HFFc6 (cell line): Measurements from ENCODE around the gene MAD1L1. TPM values are rescaled to one million over a fixed set of nuclear protein-coding genes. Genes with fewer than 3 reads are reported as not detected.
"Not testable (repeated sequence)": the region's sequence is repeated elsewhere in the genome, so short reads cannot be mapped to it uniquely, and the experiment has no call there.

Source experiments
- DNase-seq: peaks from one replicate; pipeline ENCODE4 v3.0.0-alpha.2; 2018
- H3K27ac Mint-ChIP-seq: 2 replicates; pipeline ENCODE4 v1.8.0; 2020; ENCODE audit warnings: mild to moderate bottlenecking, mixed read lengths
- H3K27me3 Mint-ChIP-seq: 2 replicates; pipeline ENCODE4 v1.8.0; 2021; ENCODE audit warnings: mild to moderate bottlenecking, moderate library complexity, mixed read lengths; ENCODE audit not compliant: insufficient read depth
- H3K36me3 Mint-ChIP-seq: 2 replicates; pipeline ENCODE4 v1.8.0; 2021; ENCODE audit warnings: low read depth, mixed read lengths
- H3K4me1 Mint-ChIP-seq: 2 replicates; pipeline ENCODE4 v1.8.0; 2020; ENCODE audit warnings: low read depth, mixed read lengths
- H3K4me3 Mint-ChIP-seq: 2 replicates; pipeline ENCODE4 v1.8.0; 2020; ENCODE audit warnings: mild to moderate bottlenecking, moderate library complexity, mixed read lengths
- H3K9me3 Mint-ChIP-seq: 2 replicates; pipeline ENCODE4 v1.8.0; 2020; ENCODE audit warnings: mild to moderate bottlenecking, mixed read lengths
- total RNA-seq, 6 experiments: library from RNA; stranded (reverse); fragmentation: NEBNext Ultra II Directional; extraction: Animal tissue kit (Norgen Biotek cat#: 25700); gene quantifications; 2 replicates in 1 of 6; 3 replicates in 5 of 6; pipeline ENCODE4 v1.2.3, GENCODE V29; 2021
- TF ChIP-seq, protein P1 (sequence below): fragments of 200-600 bp; sonication (generic); IDR thresholded peaks from 2 replicates; pipeline ENCODE4 v1.5.0; 2021; ENCODE audit warnings: antibody characterized with exemption, mild to moderate bottlenecking

Gene MAD1L1
- total RNA-seq, 6 experiments from 2014 or later = 34.6 to 44.8 (median 40.2) TPM

DNA sequence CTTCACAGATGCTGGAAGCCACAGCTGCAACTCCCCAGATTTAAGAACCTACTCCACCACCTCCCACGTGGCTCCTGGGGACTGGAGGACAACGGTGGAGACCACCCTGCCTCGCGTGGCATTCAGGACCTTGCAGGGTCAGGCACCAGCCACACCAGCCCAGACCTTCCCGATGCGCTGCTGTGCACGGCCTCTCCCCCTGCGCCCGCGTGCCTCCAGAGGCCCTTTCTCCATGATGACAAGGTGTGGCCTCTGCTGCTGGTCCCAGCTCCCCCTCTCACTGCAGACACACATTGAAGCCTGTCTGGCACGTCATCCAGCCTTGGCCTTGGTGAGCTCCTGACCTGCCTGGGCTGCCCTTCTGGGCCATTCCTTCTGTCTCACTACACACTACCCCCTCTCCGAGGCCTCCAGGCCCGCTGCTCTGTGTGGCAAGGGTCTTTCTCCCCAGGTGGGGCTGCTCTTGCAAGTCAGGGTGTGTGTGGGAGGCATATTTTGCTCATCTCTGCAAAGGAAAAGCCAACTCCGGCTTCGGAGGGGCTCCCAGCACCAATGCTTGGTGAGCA, 254.8 kb downstream of the MAD1L1 start:
- H3K4me3 Mint-ChIP-seq = no peak overlapping the region

DNA sequence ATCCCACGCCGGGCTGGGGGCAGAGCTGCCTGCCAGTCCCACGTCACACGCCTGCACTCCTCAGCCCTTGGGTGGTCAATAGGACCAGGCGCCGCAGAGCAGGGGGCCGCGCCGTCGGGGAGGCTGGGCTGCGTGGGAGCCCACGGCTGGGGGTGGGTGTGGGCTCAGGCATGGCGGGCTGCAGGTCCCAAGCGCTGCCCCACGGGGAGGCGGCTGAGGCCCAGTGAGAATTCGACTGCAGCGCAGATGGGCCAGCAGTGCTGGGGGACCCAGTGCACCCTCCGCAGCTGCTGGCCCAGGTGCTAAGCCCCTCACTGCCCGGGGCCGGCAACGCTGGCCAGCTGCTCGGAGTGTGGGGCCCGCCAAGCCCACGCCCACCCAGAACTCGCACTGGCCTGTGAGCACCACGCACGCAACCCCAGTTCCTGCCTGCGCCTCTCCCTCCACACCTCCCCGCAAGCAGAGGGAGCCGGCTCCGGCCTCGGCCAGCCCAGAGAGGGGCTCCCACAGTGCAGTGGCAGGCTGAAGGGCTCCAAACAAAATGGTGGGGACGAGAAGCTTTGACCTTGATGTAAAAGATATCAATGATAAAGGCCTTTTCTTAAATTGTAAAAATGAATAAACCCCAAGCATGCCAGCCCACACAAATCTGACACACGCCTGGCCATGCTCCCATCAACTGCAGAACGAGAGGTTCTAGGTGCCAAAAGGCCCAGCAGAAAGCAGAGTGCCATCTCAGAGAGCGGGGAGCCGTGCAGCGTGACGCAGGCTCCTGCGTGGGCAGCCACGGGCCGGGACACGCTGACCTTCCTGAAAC, 255.5 kb downstream of the MAD1L1 start:
- peaks cover 17% of the 10 kb centered on the region for H3K36me3 Mint-ChIP-seq
- peaks cover 2% of the 10 kb centered on the region; the same call in 1 of the 2 replicates for H3K27me3 Mint-ChIP-seq
- peaks cover 6% of the 10 kb centered on the region; the same call in 1 of the 2 replicates for H3K9me3 Mint-ChIP-seq
- TF ChIP-seq, protein P1, sequence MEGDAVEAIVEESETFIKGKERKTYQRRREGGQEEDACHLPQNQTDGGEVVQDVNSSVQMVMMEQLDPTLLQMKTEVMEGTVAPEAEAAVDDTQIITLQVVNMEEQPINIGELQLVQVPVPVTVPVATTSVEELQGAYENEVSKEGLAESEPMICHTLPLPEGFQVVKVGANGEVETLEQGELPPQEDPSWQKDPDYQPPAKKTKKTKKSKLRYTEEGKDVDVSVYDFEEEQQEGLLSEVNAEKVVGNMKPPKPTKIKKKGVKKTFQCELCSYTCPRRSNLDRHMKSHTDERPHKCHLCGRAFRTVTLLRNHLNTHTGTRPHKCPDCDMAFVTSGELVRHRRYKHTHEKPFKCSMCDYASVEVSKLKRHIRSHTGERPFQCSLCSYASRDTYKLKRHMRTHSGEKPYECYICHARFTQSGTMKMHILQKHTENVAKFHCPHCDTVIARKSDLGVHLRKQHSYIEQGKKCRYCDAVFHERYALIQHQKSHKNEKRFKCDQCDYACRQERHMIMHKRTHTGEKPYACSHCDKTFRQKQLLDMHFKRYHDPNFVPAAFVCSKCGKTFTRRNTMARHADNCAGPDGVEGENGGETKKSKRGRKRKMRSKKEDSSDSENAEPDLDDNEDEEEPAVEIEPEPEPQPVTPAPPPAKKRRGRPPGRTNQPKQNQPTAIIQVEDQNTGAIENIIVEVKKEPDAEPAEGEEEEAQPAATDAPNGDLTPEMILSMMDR = no peak
- no peak overlapping the region for H3K4me3 Mint-ChIP-seq
- no peak for DNase-seq
- H3K4me1 Mint-ChIP-seq = no peaks in the 10 kb centered on the region
- no peak overlapping the region for H3K27ac Mint-ChIP-seq

More for the DNA sequence above, 254.8 kb downstream of the MAD1L1 start:
- Mint-ChIP-seq H3K27me3 (peaks cover 2% of the 10 kb centered on the region; the same call in 1 of the 2 replicates), H3K4me1 (no peaks in the 10 kb centered on the region), H3K36me3 (peaks cover 17% of the 10 kb centered on the region), H3K27ac (no peak overlapping the region), H3K9me3 (peaks cover 6% of the 10 kb centered on the region; the same call in 1 of the 2 replicates)
- DNase-seq = no peak
- TF ChIP-seq, protein P1 = no peak

- H3K27me3 Mint-ChIP-seq, DNase-seq, H3K27ac Mint-ChIP-seq, H3K4me3 Mint-ChIP-seq, H3K4me1 Mint-ChIP-seq, H3K9me3 Mint-ChIP-seq: not testable (repeated sequence)
- H3K36me3 Mint-ChIP-seq = peaks cover 17% of the 10 kb centered on the region
Measured at GRCh38 chr7:1976521-1976920, 256.2 kb downstream of the MAD1L1 start.

- Mint-ChIP-seq H3K36me3 (peaks cover 17% of the 10 kb centered on the region), H3K4me1 (no peaks in the 10 kb centered on the region), H3K27me3 (peaks cover 2% of the 10 kb centered on the region; the same call in 1 of the 2 replicates), H3K4me3 (no peak overlapping the region), H3K27ac (no peak overlapping the region), H3K9me3 (peaks cover 6% of the 10 kb centered on the region; the same call in 1 of the 2 replicates)
- TF ChIP-seq, protein P1 = no peak
- no peak for DNase-seq
Measured at GRCh38 chr7:1975581-1975980, 257.2 kb downstream of the MAD1L1 start.

DNA sequence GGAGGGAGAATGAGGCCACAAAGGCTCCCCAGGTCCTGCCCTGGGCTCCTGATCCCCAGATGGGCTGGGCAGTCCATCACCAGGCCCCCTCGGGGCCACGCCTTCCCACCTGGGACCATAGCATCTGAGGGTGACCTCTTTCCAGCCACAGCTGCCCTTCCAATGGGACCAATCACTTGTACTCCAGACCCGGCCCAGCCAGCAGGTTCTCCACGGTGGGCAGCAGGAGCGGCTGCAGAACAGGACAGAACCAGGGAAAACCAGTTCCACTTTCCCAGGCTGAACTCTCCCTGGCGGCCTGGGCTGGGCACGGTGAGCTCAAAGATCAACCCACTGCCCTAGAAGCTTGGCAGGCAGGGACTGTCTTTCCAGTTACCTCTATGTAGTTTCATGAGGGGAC, 257.6 kb downstream of the MAD1L1 start:
- peaks cover 17% of the 10 kb centered on the region for H3K36me3 Mint-ChIP-seq
- peaks cover 6% of the 10 kb centered on the region; the same call in 1 of the 2 replicates for H3K9me3 Mint-ChIP-seq
- peaks cover 2% of the 10 kb centered on the region; the same call in 1 of the 2 replicates for H3K27me3 Mint-ChIP-seq
- no peak overlapping the region for H3K4me3 Mint-ChIP-seq
- DNase-seq = no peak
- H3K4me1 Mint-ChIP-seq = no peaks in the 10 kb centered on the region
- no peak overlapping the region for H3K27ac Mint-ChIP-seq
- TF ChIP-seq, protein P1 = no peak
